ENCODE data around the gene DCAF12. TPM values are rescaled to one million over a fixed set of nuclear protein-coding genes. Genes with fewer than 3 reads are reported as not detected.

DCAF12 gene
- 34.8 to 44.8 TPM (median 41.4 TPM) in 5 replicates for total RNA-seq (2022; extraction: Qiagen RNA extraction)

GRCh38 chr9:34126207-34127034, at the start of gene DCAF12:
Gene DCAF12 (minus strand): TSS chr9:34126698. CDS start chr9:34126431, 267 bp downstream.

GRCh38 chr9:34048727-34049629, 77.5 kb downstream of the DCAF12 start, which contains the start of gene UBAP2:
Gene UBAP2 (minus strand): TSS chr9:34048887. CDS start chr9:34017148, 31,739 bp downstream.

Other genes starting within 250 kb of the DCAF12 start
- gene UBAP2, start 77.8 kb downstream of the DCAF12 start, total RNA-seq (2022; extraction: Qiagen RNA extraction) = 33.9 to 54.6 TPM (median 52.5 TPM) in 5 replicates
- gene UBAP1, start 52.3 kb upstream of the DCAF12 start, total RNA-seq (2022; extraction: Qiagen RNA extraction) = 52.4 to 60.9 TPM (median 57.8 TPM) in 5 replicates
- gene KIF24, start 202.6 kb upstream of the DCAF12 start, total RNA-seq (2022; extraction: Qiagen RNA extraction) = 2.5 to 3.7 TPM (median 3.5 TPM) in 5 replicates
- gene NUDT2, start 202.9 kb upstream of the DCAF12 start, total RNA-seq (2022; extraction: Qiagen RNA extraction) = 19.0 to 23.9 TPM (median 20.5 TPM) in 5 replicates

Measured in A549 treated with dexamethasone at 1 μM for 4 hours (cell line).